B cell (primary cell): Measurements from ENCODE around the gene GBE1. TPM values are rescaled to one million over a fixed set of nuclear protein-coding genes. Genes with fewer than 3 reads are reported as not detected.

Experiments used
- ATAC-seq: fragments of 200-7000 bp; cut with Tn5 transposase; one replicate; pipeline ENCODE4 v1.10.0; 2021; ENCODE audit warnings: low read depth, mild to moderate bottlenecking, moderate number of reproducible peaks, moderate library complexity
- CTCF ChIA-PET: fragments of 350-600 bp; sonication (Branson Sonifier 250); formaldehyde crosslinking; loops from one replicate; lab custom pipeline; 2021; ENCODE audit warnings: antibody characterized with exemption, inconsistent platforms; lab: Charles Lee
- POLR2A ChIA-PET: fragments of 350-600 bp; sonication (Branson Sonifier 250); formaldehyde crosslinking; loops from one replicate; lab custom pipeline; 2021; ENCODE audit warnings: antibody characterized with exemption; lab: Charles Lee
- DNase-seq: peaks from one replicate; pipeline ENCODE4 v3.0.0; 2013
- H2AFZ ChIP-seq: 2 replicates; pipeline ENCODE4 v1.6.1; 2012; ENCODE audit warnings: mild to moderate bottlenecking, low read depth, low read length; ENCODE audit not compliant: insufficient read depth, poor library complexity, severe bottlenecking
- H3K27ac ChIP-seq, 2 donors: 1 replicate in 1 of 2; 2 replicates in 1 of 2; pipeline ENCODE4 v1.5.1; 2012 to 2013; ENCODE audit warnings: low read length in 2 of 2, mild to moderate bottlenecking in 2 of 2, moderate library complexity in 1 of 2
- H3K27me3 ChIP-seq, 4 experiments: fragments of 200-600 bp in 1 of 4; sonication (generic) in 1 of 4; replicated peaks in 1 of 4; 1 replicate in 2 of 4; 2 replicates in 2 of 4; pipeline versions ENCODE4 v1.6.1 to v1.7.0; 2013 to 2016; ENCODE audit warnings: low read length in 3 of 4, mild to moderate bottlenecking in 2 of 4, mixed read lengths in 1 of 4, moderate library complexity in 1 of 4; ENCODE audit not compliant: insufficient read depth in 4 of 4, control insufficient read depth in 3 of 4; ENCODE audit errors: control extremely low read depth in 1 of 4
- H3K36me3 ChIP-seq, 2 experiments: replicated peaks in 1 of 2; 1 replicate in 1 of 2; 2 replicates in 1 of 2; pipeline versions ENCODE4 v1.6.1 to v1.7.1; 2013; ENCODE audit warnings: low read length in 1 of 2; ENCODE audit not compliant: insufficient read depth in 2 of 2, control insufficient read depth in 1 of 2; ENCODE audit errors: control extremely low read depth in 1 of 2, extremely low read depth in 1 of 2
- H3K4me1 ChIP-seq, 2 donors: fragments of 200-600 bp in 1 of 2; sonication (generic) in 1 of 2; 1 replicate in 1 of 2; 2 replicates in 1 of 2; pipeline versions ENCODE4 v1.5.1 to v1.6.1; 2013 to 2017; ENCODE audit warnings: low read length in 2 of 2; ENCODE audit not compliant: control insufficient read depth in 2 of 2, insufficient read depth in 2 of 2
- H3K4me2 ChIP-seq: replicated peaks from 2 replicates; pipeline ENCODE3; 2012; ENCODE audit warnings: mild to moderate bottlenecking, low read depth, low read length; ENCODE audit not compliant: poor library complexity, severe bottlenecking
- H3K4me3 ChIP-seq, 5 experiments: fragments of 200-600 bp in 1 of 5; sonication (generic) in 1 of 5; 1 replicate in 3 of 5; 2 replicates in 2 of 5; pipeline versions ENCODE4 v1.5.1 to v1.7.0; 2011 to 2016; ENCODE audit warnings: low read length in 4 of 5, mild to moderate bottlenecking in 4 of 5, low read depth in 2 of 5, control low read depth in 1 of 5, moderate library complexity in 1 of 5; ENCODE audit not compliant: insufficient read depth in 1 of 5; ENCODE audit errors: control extremely low read depth in 1 of 5, extremely low read depth in 1 of 5
- H3K79me2 ChIP-seq: fragments of 200-600 bp; sonication (generic); one replicate; pipeline ENCODE4 v1.6.0; 2016; ENCODE audit warnings: low read length; ENCODE audit not compliant: control insufficient read depth, insufficient read depth
- H3K9ac ChIP-seq: fragments of 200-600 bp; sonication (generic); 2 replicates; pipeline ENCODE4 v1.6.1; 2017; ENCODE audit warnings: mild to moderate bottlenecking, low read length, moderate library complexity
- H3K9me3 ChIP-seq, 3 donors: one replicate each; pipeline versions ENCODE4 v1.6.1 to v1.7.1; 2013; ENCODE audit warnings: low read length in 2 of 3; ENCODE audit not compliant: control insufficient read depth in 2 of 3, insufficient read depth in 1 of 3; ENCODE audit errors: control extremely low read depth in 1 of 3
- H4K20me1 ChIP-seq: 2 replicates; pipeline ENCODE4 v1.6.0; 2012; ENCODE audit warnings: mild to moderate bottlenecking, low read length; ENCODE audit not compliant: insufficient read depth, control insufficient read depth, poor library complexity, severe bottlenecking
- H3K27ac Mint-ChIP-seq: one replicate; pipeline ENCODE4 v1.8.0; 2021; ENCODE audit warnings: mixed read lengths
- H3K27me3 Mint-ChIP-seq: one replicate; pipeline ENCODE4 v1.8.0; 2021; ENCODE audit warnings: mixed read lengths
- H3K4me1 Mint-ChIP-seq: one replicate; pipeline ENCODE4 v1.8.0; 2021; ENCODE audit warnings: mixed read lengths
- H3K4me3 Mint-ChIP-seq: one replicate; pipeline ENCODE4 v1.8.0; 2021; ENCODE audit warnings: mixed read lengths
- H3K9me3 Mint-ChIP-seq: one replicate; pipeline ENCODE4 v1.8.0; 2022; ENCODE audit warnings: mixed read lengths; ENCODE audit not compliant: insufficient read depth
- EZH2 ChIP-seq: IDR thresholded peaks from 2 replicates; pipeline ENCODE4 v1.6.1; 2012; ENCODE audit warnings: borderline replicate concordance, low read depth, mild to moderate bottlenecking, moderate library complexity, low read length; ENCODE audit not compliant: insufficient read depth, poor library complexity, severe bottlenecking
- WGBS: methylation state at CpG from one replicate; pipeline ENCODE4 v1.1.5; 2013; ENCODE audit warnings: missing lambda C conversion rate; ENCODE audit not compliant: insufficient coverage; 5-methylcytosine and 5-hydroxymethylcytosine counted together
- intact Hi-C: fragments of 100-400 bp; cut with micrococcal nuclease; formaldehyde crosslinking; loops from one replicate; pipeline ENCODE4 v1.10.0; 2022
- polyA plus RNA-seq: library from polyadenylated mRNA; depleted of rRNA; stranded (reverse); fragments of >200 nt; gene quantifications from 2 replicates; pipeline ENCODE4 v1.2.3, GENCODE V29; 2012
- total RNA-seq, 2 donors: library from RNA; stranded (reverse); fragments of 120-200 nt in 1 of 2; gene quantifications; 1 replicate in 1 of 2; 2 replicates in 1 of 2; pipeline versions ENCODE4 v1.2.3 to v1.2.4, GENCODE V29; 2013 to 2022
- TF ChIP-seq, protein P1 (sequence below): fragments of 200-600 bp; IDR thresholded peaks from one replicate; pipeline ENCODE4 v1.8.0; 2022; ENCODE audit warnings: antibody characterized with exemption, mild to moderate bottlenecking

GBE1 gene
- total and polyA plus RNA-seq, 2 donors (not counting 1 experiment from before 2014, with no cell fraction given): 3.4 to 20.8 TPM

DNA sequence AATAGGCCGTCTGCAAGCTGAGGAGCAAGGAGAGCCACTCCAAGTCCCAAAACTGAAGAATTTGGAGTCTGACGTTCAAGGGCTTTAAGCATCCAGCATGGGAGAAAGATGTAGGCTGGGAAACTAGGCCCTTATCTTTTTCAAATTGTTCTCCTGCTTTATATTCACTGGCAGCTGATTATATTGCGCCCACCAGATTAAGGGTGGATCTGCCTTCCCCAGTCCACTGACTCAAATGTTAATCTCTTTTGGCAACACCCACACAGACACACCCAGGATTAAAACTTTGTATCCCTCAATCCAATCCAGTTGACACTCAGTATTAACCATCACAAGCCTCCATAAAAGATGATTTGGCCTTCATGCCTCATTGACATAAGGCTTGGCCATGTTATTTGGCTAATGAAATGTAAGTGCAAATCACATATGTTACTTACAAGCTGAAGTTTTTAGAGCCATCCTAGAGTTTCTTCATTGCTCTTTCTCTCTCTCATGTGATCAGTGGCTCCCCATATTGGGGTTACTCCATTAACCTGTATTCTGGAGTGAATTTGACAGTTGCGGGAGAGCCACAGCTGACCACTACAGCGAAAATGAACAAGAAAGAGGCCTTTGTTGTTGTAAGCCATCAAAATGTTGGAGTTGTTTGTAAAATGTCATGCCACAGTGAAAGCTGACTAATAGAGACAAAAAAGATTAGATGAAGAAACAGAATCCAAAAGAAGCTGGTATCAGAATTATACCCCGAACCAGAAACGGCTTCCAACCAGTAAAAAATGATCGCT lies 61.7 kb downstream of the GBE1 start:
- H3K79me2 ChIP-seq: no peaks in the 10 kb centered on the region
- no peaks in the 10 kb centered on the region for H3K4me1 ChIP-seq
- Mint-ChIP-seq H3K4me1 (no peaks in the 10 kb centered on the region), H3K4me3 (no peak overlapping the region), H3K27ac (no peak overlapping the region), H3K9me3 (no peaks in the 10 kb centered on the region), H3K27me3 (no peaks in the 10 kb centered on the region)
- 96% methylated on average over 3 of the region's 8 CpGs for WGBS
- no peak for TF ChIP-seq EZH2
- TF ChIP-seq, protein P1, sequence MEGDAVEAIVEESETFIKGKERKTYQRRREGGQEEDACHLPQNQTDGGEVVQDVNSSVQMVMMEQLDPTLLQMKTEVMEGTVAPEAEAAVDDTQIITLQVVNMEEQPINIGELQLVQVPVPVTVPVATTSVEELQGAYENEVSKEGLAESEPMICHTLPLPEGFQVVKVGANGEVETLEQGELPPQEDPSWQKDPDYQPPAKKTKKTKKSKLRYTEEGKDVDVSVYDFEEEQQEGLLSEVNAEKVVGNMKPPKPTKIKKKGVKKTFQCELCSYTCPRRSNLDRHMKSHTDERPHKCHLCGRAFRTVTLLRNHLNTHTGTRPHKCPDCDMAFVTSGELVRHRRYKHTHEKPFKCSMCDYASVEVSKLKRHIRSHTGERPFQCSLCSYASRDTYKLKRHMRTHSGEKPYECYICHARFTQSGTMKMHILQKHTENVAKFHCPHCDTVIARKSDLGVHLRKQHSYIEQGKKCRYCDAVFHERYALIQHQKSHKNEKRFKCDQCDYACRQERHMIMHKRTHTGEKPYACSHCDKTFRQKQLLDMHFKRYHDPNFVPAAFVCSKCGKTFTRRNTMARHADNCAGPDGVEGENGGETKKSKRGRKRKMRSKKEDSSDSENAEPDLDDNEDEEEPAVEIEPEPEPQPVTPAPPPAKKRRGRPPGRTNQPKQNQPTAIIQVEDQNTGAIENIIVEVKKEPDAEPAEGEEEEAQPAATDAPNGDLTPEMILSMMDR: no peak
- H3K27ac ChIP-seq: no peak overlapping the region
- H2AFZ ChIP-seq: no peak overlapping the region
- H3K36me3 ChIP-seq: no peaks in the 10 kb centered on the region
- no peak overlapping the region for H3K4me2 ChIP-seq
- H3K27me3 ChIP-seq: no peaks in the 10 kb centered on the region
- no peak overlapping the region for H3K4me3 ChIP-seq
- intact Hi-C loops: no loop called here
- H4K20me1 ChIP-seq: no peaks in the 10 kb centered on the region
- no peak overlapping the region for H3K9ac ChIP-seq
- ATAC-seq: no peak
- H3K9me3 ChIP-seq: peaks cover 0 to 1% (median 0%) of the 10 kb centered on the region in 3 donors
- DNase-seq: no peak
- ChIA-PET POLR2A (no interaction called here), CTCF (no interaction called here)

DNA sequence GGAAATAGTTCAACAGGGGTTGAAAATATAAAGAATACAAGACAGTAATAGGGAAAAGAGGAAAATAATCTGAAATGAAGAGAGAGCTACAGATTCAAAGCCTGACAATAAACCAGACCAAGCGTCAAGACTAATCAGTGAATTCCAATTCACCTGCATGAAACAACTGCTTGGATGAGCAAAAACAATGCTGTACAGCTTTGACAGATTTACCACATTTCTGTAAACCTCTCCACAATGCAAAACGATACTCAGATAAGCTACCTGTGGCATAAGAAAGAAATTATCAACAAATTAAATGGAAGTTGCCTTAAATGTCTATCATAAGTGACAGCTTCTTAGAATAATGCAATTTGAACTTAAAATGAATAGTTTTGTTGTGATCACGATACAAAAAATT lies 65.4 kb downstream of the GBE1 start:
- H3K36me3 ChIP-seq: no peaks in the 10 kb centered on the region
- WGBS: 100% methylated on average over 1 of the region's 3 CpGs
- H3K9me3 Mint-ChIP-seq: no peaks in the 10 kb centered on the region
- no peak overlapping the region for H3K9ac ChIP-seq
- no peaks in the 10 kb centered on the region for H3K27me3 Mint-ChIP-seq
- TF ChIP-seq, protein P1: no peak
- no peak for TF ChIP-seq EZH2
- H3K27ac Mint-ChIP-seq: no peak overlapping the region
- no peaks in the 10 kb centered on the region for H3K27me3 ChIP-seq
- no peaks in the 10 kb centered on the region for H3K4me1 ChIP-seq
- H3K9me3 ChIP-seq: peaks cover 0 to 1% (median 0%) of the 10 kb centered on the region in 3 donors
- H3K4me1 Mint-ChIP-seq: no peaks in the 10 kb centered on the region
- DNase-seq (no peak), ATAC-seq (no peak)
- H4K20me1 ChIP-seq: no peaks in the 10 kb centered on the region
- H3K4me3 ChIP-seq: no peak overlapping the region
- intact Hi-C loops: no loop called here
- H2AFZ ChIP-seq: no peak overlapping the region
- ChIA-PET CTCF (no interaction called here), POLR2A (no interaction called here)
- no peak overlapping the region for H3K27ac ChIP-seq
- H3K79me2 ChIP-seq: no peaks in the 10 kb centered on the region
- no peak overlapping the region for H3K4me2 ChIP-seq
- no peak overlapping the region for H3K4me3 Mint-ChIP-seq
